GM19372 (cell line): ENCODE measurements around the gene ZNF560.

Source experiments
- ATAC-seq: cut with Tn5 transposase; IDR thresholded peaks from one replicate; pipeline ENCODE4 v1.9.1; 2021; ENCODE audit warnings: mild to moderate bottlenecking, low read depth, moderate library complexity; ENCODE audit not compliant: unreplicated experiment

ZNF560 gene

DNA sequence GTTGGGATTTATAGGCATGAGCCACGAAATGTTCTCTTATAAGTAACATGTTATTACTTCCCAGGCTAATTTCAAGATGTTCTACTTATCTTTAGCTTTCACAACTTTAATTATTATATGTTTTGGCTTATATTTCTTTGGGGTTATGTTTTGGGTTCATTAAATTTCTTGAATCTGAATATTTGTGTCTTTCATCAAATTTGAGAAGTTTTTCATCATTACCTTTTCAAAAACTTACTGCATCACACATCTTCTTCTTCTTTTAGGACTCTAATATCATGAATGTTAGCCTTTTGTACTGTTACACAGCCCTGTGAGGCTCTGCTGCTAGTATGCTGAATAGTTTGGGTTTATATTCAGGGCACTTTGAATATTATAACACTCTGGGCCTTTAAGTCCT is 53.4 kb downstream of the ZNF560 start:
- no peak for ATAC-seq

DNA sequence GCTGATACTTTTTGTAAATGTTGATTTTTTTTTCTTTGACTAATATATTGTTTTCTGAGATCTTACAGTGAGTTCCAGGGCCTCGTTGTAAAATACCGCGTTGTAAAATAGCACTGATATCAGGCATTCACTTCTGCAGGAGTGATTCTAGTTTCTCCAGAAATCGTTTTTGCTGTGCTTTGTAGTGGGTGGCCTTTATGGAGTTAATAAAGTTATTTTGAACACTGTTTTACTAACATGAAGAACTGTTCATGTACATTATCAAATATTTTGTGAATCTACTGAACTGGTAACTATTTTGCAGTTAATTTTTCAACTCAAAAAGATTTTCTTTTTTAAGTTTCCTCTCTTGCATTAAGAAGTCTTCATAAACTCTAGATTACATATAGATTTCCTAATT is 62.1 kb downstream of the ZNF560 start:
- no peak for ATAC-seq

GRCh38 chr19:9435279-9436268 is 62.8 kb downstream of the ZNF560 start, which contains the start of gene ZNF266:
TSS of gene ZNF266 (minus strand) at chr19:9435573. CDS start at chr19:9420089, 15,484 bp downstream.
- peak; percentile 94 for ATAC-seq

DNA sequence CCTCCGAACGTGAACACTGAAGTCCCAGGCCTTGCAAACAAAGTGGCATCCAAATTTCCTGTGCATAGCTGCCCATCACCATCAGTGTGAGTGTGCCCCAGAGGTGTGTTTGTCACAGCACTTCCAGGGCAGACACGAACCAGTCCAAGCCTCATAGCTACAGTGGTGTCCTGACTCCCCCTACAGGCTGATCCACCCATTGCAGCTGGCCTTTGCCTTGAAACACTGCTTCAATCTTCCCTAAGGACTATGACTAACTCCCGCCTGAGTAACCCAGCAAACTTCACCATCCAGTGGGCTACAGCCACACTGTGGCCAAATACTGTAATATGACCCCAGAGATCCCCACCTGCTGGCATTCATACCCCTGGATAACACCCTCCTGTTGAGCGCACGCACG is 66.9 kb downstream of the ZNF560 start:
- no peak for ATAC-seq

GRCh38 chr19:9430444-9430843 is 68.0 kb downstream of the ZNF560 start:
- ATAC-seq: no peak

GRCh38 chr19:9427941-9428340 is 70.5 kb downstream of the ZNF560 start:
- ATAC-seq: no peak
